T47D (cell line): ENCODE measurements around the gene TRIM67.
A peak's percentile ranks its signal among the peaks of the same experiment; 100 is the strongest.

ENCODE experiments used
- DNase-seq, 2 experiments: peaks; one replicate each; pipeline versions ENCODE4 v3.0.0 to v3.0.0-alpha.2; 2011 to 2012; ENCODE audit warnings: low read depth in 1 of 2, low spot score in 1 of 2
- JUND ChIP-seq: IDR thresholded peaks from 2 replicates; pipeline ENCODE4 v1.6.1; 2012; ENCODE audit warnings: low read depth
- in situ Hi-C: cut with HindIII; loops from 2 replicates; pipeline ENCODE4 v1.10.0; 2016; ENCODE audit warnings: low sequenced_read_pairs, low pct_unique_long_range_greater_than_20kb

The TRIM67 gene

DNA sequence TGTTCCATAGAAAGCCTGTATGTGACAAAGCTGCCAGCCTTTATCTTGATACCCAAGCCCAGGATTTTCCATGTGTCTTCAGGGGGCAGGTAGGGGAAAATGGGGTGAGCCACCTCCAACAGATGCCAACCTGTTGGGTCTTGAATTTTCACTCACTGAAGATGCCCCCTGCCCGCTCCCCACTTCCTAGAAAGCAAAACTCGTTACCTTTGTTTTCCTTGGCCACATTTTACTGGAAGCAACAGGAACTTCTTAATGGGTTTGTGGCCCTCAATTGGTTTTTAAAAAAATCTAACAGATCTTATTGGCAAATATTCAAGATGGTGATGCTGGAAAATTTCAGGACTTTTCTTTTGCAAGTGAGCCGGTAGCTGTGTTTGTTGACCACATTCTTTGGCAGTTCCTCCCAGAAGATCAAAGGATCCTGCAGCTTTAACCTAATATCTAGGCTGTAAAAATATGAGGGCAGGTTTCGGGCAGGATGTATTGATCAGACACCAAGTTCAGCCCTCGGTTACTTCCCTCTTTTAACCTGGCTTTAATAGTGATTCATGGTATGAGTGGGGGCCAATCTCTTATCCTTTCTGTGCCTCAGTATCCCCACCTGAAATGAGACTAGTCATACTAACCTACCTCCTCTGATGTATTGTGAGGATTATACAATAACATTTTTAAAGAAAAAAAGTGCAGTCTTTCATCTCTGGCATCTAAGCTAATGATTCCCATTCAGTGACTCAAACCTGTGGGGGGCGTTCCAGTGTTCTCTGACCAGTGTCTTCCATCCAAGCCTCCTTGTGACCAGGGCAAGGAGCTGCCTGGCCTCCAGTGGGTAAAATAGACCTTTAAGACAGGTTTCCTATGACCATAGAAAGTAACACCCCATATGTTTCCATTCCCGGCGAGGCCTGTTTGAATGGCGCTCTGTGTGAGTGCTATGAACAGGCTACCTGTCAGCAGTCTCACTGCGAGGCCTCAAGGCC is 57.9 kb downstream of the TRIM67 start:
- in situ Hi-C loops, result no loop called here
- TF ChIP-seq JUND, result no peak
- no peak for DNase-seq

DNA sequence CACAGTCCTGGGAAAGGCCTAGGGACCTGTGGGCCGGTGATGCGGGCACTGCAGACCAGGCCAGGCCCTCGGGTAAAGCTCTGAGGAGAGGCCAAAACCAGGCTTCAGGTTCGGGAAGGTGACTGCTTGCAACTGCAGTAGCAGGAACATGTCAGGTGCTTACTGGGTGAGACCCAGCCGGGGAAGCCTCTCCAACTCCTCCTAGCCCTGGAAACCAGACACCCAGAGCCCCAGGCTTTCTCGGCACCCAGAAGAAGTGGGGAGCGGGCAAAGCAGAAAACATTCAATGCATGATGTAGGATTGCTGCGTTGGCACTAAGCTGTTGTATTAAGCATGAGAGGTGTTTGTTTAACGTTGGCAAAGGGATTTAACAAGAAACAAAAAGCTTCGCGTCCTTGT is 58.9 kb downstream of the TRIM67 start:
- in situ Hi-C loops, result no loop called here
- no peak for DNase-seq
- no peak for TF ChIP-seq JUND

DNA sequence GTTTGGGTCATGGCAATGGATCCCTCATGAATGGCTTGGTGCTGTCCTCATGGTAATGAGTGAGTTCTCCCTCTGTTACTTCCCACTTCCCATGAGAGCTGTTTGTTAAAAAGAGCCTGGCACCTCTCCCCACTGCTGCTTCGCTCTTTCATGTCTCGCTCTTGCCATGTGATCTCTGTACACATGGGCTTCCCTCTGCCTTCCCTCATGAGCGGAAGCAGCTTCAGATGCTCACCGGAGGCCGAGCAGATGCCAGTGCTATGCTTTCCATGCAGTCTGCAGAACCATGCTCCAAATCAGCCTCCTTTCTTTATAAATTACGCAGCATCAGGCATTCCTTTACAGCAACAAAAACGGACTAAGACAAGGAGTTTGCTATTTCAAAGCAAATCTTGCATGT is 64.3 kb downstream of the TRIM67 start:
- TF ChIP-seq JUND, result no peak
- in situ Hi-C loops, result no loop called here

DNA sequence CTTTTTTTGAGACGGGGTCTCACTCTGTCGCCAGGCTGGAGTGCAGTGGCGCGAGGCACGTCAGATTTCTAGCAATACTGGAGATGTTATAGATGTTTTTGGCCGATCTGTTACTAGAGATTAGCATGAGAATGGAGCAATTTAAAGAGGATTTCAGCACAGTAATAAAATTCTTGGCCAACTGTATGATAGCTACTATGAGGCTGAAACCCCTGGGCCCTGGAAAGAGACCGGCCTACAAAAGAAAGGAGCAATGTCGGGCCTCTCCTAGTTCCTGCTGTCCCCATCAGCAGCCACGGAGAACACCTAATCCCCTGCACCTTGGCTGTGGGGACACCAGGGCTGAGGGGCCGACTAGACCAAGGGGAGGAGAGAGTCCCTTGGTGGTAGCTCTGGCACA is 69.7 kb downstream of the TRIM67 start:
- in situ Hi-C loops, result no loop called here
- DNase-seq, result no peak
- TF ChIP-seq JUND, result no peak

More for the DNA sequence above, 64.3 kb downstream of the TRIM67 start:
- no peak for DNase-seq

DNA sequence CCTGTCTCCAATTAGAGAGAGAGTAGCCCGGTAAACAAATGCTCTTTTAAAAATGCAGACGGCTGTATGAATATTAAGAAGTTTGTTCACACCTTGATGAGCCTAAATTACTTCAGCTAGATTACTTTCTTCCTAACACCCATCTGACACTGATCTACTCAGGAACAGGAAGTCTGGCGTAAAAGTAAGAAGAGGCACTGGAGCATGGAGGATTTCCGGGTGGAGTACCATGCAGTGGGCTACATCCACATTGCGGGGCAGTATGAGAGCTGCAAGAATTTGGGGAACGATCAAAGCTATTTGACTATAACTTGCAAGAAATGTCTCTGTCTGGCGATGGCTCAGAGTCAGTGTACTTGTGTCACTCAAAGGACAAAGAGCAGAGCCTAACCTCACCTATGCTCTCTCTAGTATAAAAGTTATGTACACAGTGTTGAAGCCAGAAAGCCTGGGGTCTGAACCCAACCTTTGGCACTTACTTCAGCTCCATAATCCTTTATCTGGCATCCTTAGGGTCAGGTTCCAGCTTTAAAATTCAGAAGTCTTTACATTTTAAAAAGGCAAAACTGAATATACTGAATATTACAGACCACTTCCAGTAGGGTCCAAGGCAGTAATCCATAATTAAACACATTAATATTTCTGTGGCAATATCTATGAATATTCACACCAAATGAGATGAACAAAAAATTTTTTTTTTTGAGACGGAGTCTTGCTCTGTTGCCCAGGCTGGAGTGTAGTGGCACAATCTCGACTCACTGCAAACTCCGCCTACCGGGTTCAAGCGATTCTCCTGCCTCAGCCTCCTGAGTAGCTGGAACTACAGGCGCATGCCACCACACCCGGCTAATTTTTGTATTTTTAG is 71.2 kb downstream of the TRIM67 start:
- DNase-seq, result no peak
- in situ Hi-C loops, result no loop called here

DNA sequence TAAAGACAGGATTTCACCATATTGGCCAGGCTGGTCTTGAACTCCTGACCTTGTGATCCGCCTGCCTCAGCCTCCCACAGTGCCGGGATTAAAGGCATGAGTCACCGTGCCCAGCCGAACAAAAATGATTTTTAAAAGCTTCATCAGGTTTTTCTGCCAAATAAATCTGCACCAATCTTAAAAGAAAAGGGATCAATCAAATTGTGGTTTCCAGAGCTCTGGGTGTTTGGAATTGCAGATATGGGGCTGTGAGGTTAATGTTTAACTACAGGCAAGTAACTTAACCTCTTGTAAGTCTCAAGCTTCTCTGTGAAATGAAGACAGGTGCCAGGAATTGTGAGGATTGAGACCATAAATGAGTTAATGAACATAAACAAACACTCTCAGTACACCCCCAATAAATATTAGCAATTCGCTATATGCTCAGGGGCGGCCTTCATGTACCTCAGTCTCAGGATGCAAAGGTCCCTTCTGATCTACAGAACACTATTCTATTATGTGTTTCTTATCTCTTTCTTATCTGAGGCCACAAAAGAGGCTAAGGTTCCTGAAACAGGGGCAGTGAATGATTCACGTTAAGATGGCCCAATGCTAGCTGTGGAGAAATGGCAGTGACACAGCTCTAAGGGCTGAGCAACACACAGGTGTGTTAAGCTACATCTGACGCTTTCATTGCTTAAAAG is 72.0 kb downstream of the TRIM67 start:
- in situ Hi-C loops, result no loop called here

More for the DNA sequence above, 71.2 kb downstream of the TRIM67 start:
- TF ChIP-seq JUND, result no peak

DNA sequence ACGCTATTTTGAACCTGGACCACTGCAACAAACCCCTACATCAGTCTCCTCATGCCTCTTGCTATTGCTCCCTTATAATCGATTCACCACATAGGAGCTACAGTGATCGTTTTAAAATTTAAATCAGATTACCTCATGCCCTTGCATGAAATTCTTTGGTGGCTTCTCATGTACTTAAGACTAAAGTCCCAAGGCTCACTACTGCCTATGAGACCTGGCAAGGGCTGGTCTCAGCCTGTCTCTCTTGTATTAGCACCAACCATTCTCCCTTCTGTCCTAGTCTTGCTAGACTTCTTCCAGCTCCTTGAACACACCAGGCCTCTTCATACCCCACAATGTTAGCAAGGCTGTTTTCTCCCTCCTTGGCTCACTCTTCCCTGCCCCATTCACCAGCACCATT is 72.6 kb downstream of the TRIM67 start:
- no peak for TF ChIP-seq JUND
- no peak for DNase-seq
- in situ Hi-C loops, result no loop called here

More for the DNA sequence above, 72.0 kb downstream of the TRIM67 start:
- no peak for TF ChIP-seq JUND
- DNase-seq, result no peak

DNA sequence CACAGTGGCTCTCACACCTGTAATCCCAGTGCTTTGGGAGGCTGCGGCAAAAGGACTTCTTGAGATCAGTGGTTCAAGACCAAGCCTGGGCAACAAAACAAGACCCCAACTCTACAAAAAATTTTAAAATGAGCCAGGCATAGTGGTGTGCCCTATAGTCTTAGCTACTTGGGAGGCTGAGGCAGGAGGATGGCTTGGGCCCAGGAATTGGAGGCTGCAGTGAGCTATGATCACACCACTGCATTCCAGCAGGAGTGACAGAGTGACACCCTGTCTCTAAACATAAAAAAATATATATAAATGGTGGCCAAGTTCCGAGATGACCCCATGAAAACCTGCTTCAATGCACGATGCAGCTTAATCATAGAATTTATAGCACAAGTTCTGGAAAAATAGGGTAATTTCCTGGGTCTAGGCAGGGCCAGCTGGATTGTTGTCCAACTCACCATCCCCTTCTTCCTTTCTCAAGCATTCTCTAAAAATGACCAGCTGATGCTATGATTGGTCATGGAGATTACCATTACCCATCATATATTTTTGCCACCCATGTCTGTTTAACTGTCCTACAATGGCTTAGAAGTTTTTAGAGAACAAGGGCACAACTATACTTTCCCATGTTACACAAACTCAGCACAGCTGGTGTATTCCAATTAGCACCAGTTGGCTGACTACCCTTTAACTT is 73.8 kb downstream of the TRIM67 start:
- TF ChIP-seq JUND, result no peak

DNA sequence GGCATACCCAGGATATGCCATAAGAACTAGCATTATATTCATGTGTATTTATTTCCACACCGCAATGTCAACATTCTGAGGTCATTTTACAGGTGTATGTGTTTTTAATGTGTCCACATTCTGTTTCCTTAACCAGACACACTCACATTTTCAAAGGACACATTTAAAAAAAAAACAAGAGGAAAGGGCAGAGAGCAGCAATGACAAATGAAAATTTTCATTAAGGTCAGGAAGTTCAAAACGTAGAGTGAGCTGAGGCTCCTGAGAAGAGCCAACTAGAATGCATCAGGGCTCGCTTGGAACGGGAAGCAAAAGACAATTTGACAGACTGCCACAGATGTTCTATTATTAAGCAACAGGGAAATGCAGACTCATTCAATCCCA is 74.3 kb downstream of the TRIM67 start:
- in situ Hi-C loops, result no loop called here
- no peak for TF ChIP-seq JUND
- no peak for DNase-seq

More for the DNA sequence above, 73.8 kb downstream of the TRIM67 start:
- no peak for DNase-seq
- in situ Hi-C loops, result no loop called here

DNA sequence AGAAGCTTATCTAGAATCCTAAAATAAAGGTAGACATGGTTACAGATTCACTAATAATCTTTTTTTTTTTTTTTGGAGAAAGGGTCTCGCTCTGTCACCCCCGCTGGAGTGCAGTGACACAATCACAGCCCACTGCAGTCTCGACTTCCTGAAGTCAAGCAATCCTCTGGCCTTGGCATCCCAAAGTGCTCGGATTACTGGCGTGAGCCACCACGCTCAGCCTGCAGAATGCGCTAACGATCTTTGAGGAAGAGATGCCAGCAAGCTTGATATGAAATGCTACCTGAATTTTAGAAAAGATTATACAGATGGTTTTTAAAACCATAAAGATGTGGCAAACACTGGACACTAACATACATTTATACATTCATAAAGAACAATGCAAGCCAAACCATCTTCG is 75.1 kb downstream of the TRIM67 start:
- TF ChIP-seq JUND, result no peak
- DNase-seq, result no peak
- in situ Hi-C loops, result no loop called here

DNA sequence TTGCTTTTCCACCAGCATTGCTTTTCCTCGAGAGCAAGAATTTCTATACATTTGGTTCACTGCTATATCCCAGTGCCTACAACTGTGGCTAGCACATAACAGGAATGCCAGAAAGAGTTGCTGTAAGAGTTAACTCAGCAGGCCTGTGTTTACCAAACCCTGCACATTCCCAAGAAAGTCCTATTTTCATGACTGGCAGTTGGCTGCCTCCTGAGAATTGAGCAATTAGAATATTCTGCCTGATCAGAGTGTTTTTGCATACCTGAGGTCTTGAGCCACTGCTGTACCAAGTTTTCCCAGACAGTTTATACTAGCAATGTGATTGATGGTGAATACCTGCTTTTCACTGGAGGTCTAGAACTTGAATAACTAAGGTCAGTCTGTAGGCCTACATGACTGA is 76.4 kb downstream of the TRIM67 start:
- DNase-seq, result no peak
- no peak for TF ChIP-seq JUND
- in situ Hi-C loops, result no loop called here

DNA sequence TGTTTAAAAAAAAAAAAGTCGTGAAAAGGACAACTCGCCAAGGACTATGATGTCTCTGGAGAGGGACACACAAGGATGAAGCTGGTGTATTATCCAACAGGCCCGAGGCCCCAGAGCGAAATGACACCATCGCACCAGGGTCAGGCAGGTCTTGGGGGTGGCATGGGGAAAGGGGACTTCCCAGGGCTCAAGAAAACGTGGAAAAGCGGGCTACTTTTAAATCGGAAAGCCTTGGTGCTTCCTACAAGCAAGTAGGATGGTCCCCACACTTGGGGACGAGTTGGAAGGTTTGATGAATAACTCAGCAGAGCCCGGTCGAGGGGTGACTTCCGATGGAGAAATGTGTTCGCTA is 78.6 kb downstream of the TRIM67 start:
- peak in 1 of 2 experiments; percentile 24 for DNase-seq
- TF ChIP-seq JUND, result no peak
- in situ Hi-C loops, result no loop called here
